H1 (cell line): ENCODE data around the gene SLC25A48. TPM values are rescaled to one million over a fixed set of nuclear protein-coding genes. Genes with fewer than 3 reads are reported as not detected.

Experiments
- CTCF ChIA-PET: fragments of 300-600 bp; sonication (Branson Sonifier 250); formaldehyde crosslinking; loops from one replicate; lab custom pipeline; 2021; ENCODE audit not compliant: partially characterized antibody; lab: Charles Lee
- POLR2A ChIA-PET: fragments of 300-600 bp; sonication (Branson Sonifier 250); formaldehyde crosslinking; loops from one replicate; lab custom pipeline; 2021; ENCODE audit warnings: inconsistent platforms; ENCODE audit not compliant: partially characterized antibody; lab: Charles Lee
- DNase-seq, 2 experiments: peaks; one replicate each; pipeline versions ENCODE4 v3.0.0 to v3.0.0-alpha.2; 2010 to 2022; ENCODE audit warnings: low spot score in 2 of 2, low read depth in 1 of 2, mixed read lengths in 1 of 2
- FAIRE-seq: peaks from 2 replicates; lab custom pipeline; 2011; peaks lifted over from hg19 to GRCh38; lab: Jason Lieb, UNC
- H2AFZ ChIP-seq: 2 replicates; pipeline ENCODE4 v1.8.1; 2012; ENCODE audit warnings: low read length, inconsistent platforms
- H2AK5ac ChIP-seq: 2 replicates; pipeline ENCODE4 v1.6.1; 2013; ENCODE audit warnings: low read depth, low read length
- H2BK120ac ChIP-seq: replicated peaks from 2 replicates; pipeline ENCODE3; 2013; ENCODE audit warnings: low read depth, low read length, inconsistent platforms
- H2BK12ac ChIP-seq: 2 replicates; pipeline ENCODE4 v1.6.1; 2013; ENCODE audit warnings: low read depth, low read length
- H2BK15ac ChIP-seq: 2 replicates; pipeline ENCODE4 v1.6.1; 2013; ENCODE audit warnings: low read length
- H2BK20ac ChIP-seq: 2 replicates; pipeline ENCODE4 v1.6.1; 2013; ENCODE audit warnings: low read length
- H2BK5ac ChIP-seq: 2 replicates; pipeline ENCODE4 v1.6.1; 2013; ENCODE audit warnings: low read depth, low read length
- H3K14ac ChIP-seq: 2 replicates; pipeline ENCODE4 v1.6.1; 2013; ENCODE audit warnings: inconsistent platforms; ENCODE audit not compliant: insufficient read length
- H3K18ac ChIP-seq: 2 replicates; pipeline ENCODE4 v1.6.1; 2013; ENCODE audit warnings: low read length; ENCODE audit errors: extremely low read depth
- H3K23ac ChIP-seq: 2 replicates; pipeline ENCODE4 v1.6.1; 2013; ENCODE audit warnings: inconsistent platforms; ENCODE audit not compliant: insufficient read length
- H3K23me2 ChIP-seq: 2 replicates; pipeline ENCODE4 v1.6.1; 2013; ENCODE audit warnings: low read depth, low read length
- H3K27ac ChIP-seq: 2 replicates; pipeline ENCODE4 v1.6.1; 2011; ENCODE audit warnings: low read depth, low read length, inconsistent platforms
- H3K27me3 ChIP-seq, 4 experiments: replicated peaks in 1 of 4; 1 replicate in 1 of 4; 2 replicates in 3 of 4; pipeline versions ENCODE4 v1.6.1 to v1.8.1; 2011 to 2013; ENCODE audit warnings: low read length in 3 of 4, mild to moderate bottlenecking in 3 of 4, inconsistent platforms in 2 of 4, mixed read lengths in 2 of 4, moderate library complexity in 1 of 4; ENCODE audit not compliant: control insufficient read depth in 3 of 4, insufficient read depth in 3 of 4; ENCODE audit errors: extremely low read depth in 1 of 4
- H3K36me3 ChIP-seq, 4 experiments: 2 replicates each; pipeline versions ENCODE4 v1.6.1 to v1.8.1; 2011 to 2013; ENCODE audit warnings: mild to moderate bottlenecking in 4 of 4, low read length in 3 of 4, moderate library complexity in 2 of 4, control low read depth in 1 of 4, inconsistent platforms in 1 of 4; ENCODE audit not compliant: insufficient read depth in 4 of 4, control insufficient read depth in 2 of 4
- H3K4ac ChIP-seq: replicated peaks from 2 replicates; pipeline ENCODE3; 2013; ENCODE audit warnings: low read length, low read depth, mixed read lengths, inconsistent platforms; ENCODE audit not compliant: insufficient read length
- H3K4me1 ChIP-seq, 4 experiments: replicated peaks in 1 of 4; 1 replicate in 1 of 4; 2 replicates in 3 of 4; pipeline versions ENCODE4 v1.6.1 to v1.8.1; 2011 to 2013; ENCODE audit warnings: low read length in 3 of 4, inconsistent platforms in 2 of 4, mixed read lengths in 1 of 4; ENCODE audit not compliant: insufficient read depth in 4 of 4, control insufficient read depth in 3 of 4
- H3K4me2 ChIP-seq, 2 experiments: 2 replicates each; pipeline versions ENCODE4 v1.6.1 to v1.8.1; 2011 to 2013; ENCODE audit warnings: low read depth in 2 of 2, low read length in 2 of 2, control low read depth in 1 of 2, inconsistent platforms in 1 of 2, mild to moderate bottlenecking in 1 of 2; ENCODE audit not compliant: insufficient read depth in 1 of 2
- H3K4me3 ChIP-seq, 4 experiments: fragments of 200-600, 300-600 bp in 1 of 4; sonication (generic), shearing (Covaris generic), sonication (Bioruptor Twin) in 1 of 4; 2 replicates each; pipeline versions ENCODE4 v1.5.1 to v1.8.1; 2011 to 2016; ENCODE audit warnings: low read length in 4 of 4, low read depth in 3 of 4, control low read depth in 2 of 4, inconsistent platforms in 2 of 4, mild to moderate bottlenecking in 2 of 4, mixed read lengths in 1 of 4, moderate library complexity in 1 of 4; ENCODE audit not compliant: insufficient read depth in 2 of 4; ENCODE audit errors: extremely low read depth in 1 of 4
- H3K56ac ChIP-seq: replicated peaks from 2 replicates; pipeline ENCODE3; 2013; ENCODE audit warnings: low read depth, mild to moderate bottlenecking, mixed read lengths, low read length, inconsistent platforms; ENCODE audit not compliant: insufficient read length
- H3K79me1 ChIP-seq: 2 replicates; pipeline ENCODE4 v1.6.1; 2013; ENCODE audit warnings: low read depth, low read length, control low read depth
- H3K79me2 ChIP-seq, 2 experiments: 2 replicates each; pipeline versions ENCODE4 v1.6.1 to v1.8.1; 2012 to 2013; ENCODE audit warnings: low read length in 2 of 2, mild to moderate bottlenecking in 2 of 2, inconsistent platforms in 1 of 2; ENCODE audit not compliant: insufficient read depth in 2 of 2, control insufficient read depth in 1 of 2
- H3K9ac ChIP-seq, 4 experiments: replicated peaks in 1 of 4; 1 replicate in 1 of 4; 2 replicates in 3 of 4; pipeline versions ENCODE4 v1.6.1 to v1.8.1; 2011 to 2013; ENCODE audit warnings: low read depth in 3 of 4, low read length in 3 of 4, control low read depth in 2 of 4, mild to moderate bottlenecking in 2 of 4, moderate library complexity in 2 of 4, inconsistent platforms in 1 of 4; ENCODE audit errors: extremely low read depth in 1 of 4
- H3K9me3 ChIP-seq, 2 experiments: 2 replicates each; pipeline versions ENCODE4 v1.6.1 to v1.8.1; 2012 to 2013; ENCODE audit warnings: mild to moderate bottlenecking in 2 of 2, moderate library complexity in 2 of 2, control low read depth in 1 of 2, inconsistent platforms in 1 of 2, low read depth in 1 of 2, low read length in 1 of 2, mixed read lengths in 1 of 2; ENCODE audit not compliant: insufficient read depth in 2 of 2
- H4K20me1 ChIP-seq, 2 experiments: replicated peaks in 1 of 2; 2 replicates each; pipeline versions ENCODE3 to v1.8.1; 2011 to 2013; ENCODE audit warnings: inconsistent platforms in 2 of 2, low read length in 2 of 2, mild to moderate bottlenecking in 1 of 2; ENCODE audit not compliant: insufficient read depth in 2 of 2, control insufficient read depth in 1 of 2
- H4K5ac ChIP-seq: 2 replicates; pipeline ENCODE4 v1.6.1; 2013; ENCODE audit warnings: low read length, low read depth, mixed read lengths, inconsistent platforms; ENCODE audit not compliant: insufficient read length
- H4K8ac ChIP-seq: 2 replicates; pipeline ENCODE4 v1.8.0; 2013; ENCODE audit warnings: mild to moderate bottlenecking, moderate library complexity, low read length, inconsistent platforms; ENCODE audit not compliant: insufficient read depth; ENCODE audit errors: extremely low read depth
- H4K91ac ChIP-seq: replicated peaks from 2 replicates; pipeline ENCODE3; 2013; ENCODE audit warnings: low read length, mixed read lengths, inconsistent platforms; ENCODE audit not compliant: insufficient read length
- GTF2F1 ChIP-seq: IDR thresholded peaks from 2 replicates; pipeline ENCODE4 v1.6.1; 2012; ENCODE audit warnings: low read depth, low read length, improper control_type of control experiment, borderline replicate concordance
- WGBS, 2 experiments: shearing (Covaris generic) in 1 of 2; methylation state at CpG; one replicate each; pipeline versions ENCODE4 v1.1.6 to v1.1.7; 2013 to 2015; ENCODE audit warnings: low lambda C conversion rate in 2 of 2, mixed read lengths in 2 of 2, inconsistent platforms in 1 of 2, low coverage in 1 of 2, missing lambda C conversion rate in 1 of 2; ENCODE audit not compliant: insufficient replicate concordance in 2 of 2, insufficient coverage in 1 of 2, insufficient read length in 1 of 2; ENCODE audit errors: extremely low coverage in 1 of 2, missing lambda C conversion rate in 1 of 2; 5-methylcytosine and 5-hydroxymethylcytosine counted together
- polyA plus RNA-seq, 7 experiments: library from polyadenylated mRNA; depleted of rRNA in 3 of 7; stranded (reverse) in 5 of 7; unstranded in 2 of 7; fragments of >200 nt in 5 of 7; fragments of 200-250 nt in 2 of 7; gene quantifications; 1 replicate in 5 of 7; 2 replicates in 1 of 7; 4 replicates in 1 of 7; pipeline versions ENCODE4 v1.2.1 to v1.2.3, GENCODE V29; 2011 to 2013; ENCODE audit warnings: missing spikeins in 2 of 7, mixed read lengths in 2 of 7
- total RNA-seq: library from RNA; stranded (reverse); fragmentation: NEBNext Ultra II Directional; extraction: Animal tissue kit (Norgen Biotek cat#: 25700); gene quantifications from 2 replicates; pipeline ENCODE4 v1.2.1, GENCODE V29; 2021

SLC25A48 gene
- total and polyA plus RNA-seq, 2 of the 8 experiments (the other 6 are each of a cell fraction or from before 2014, with no cell fraction given), result 1.3 to 1.8 TPM

DNA sequence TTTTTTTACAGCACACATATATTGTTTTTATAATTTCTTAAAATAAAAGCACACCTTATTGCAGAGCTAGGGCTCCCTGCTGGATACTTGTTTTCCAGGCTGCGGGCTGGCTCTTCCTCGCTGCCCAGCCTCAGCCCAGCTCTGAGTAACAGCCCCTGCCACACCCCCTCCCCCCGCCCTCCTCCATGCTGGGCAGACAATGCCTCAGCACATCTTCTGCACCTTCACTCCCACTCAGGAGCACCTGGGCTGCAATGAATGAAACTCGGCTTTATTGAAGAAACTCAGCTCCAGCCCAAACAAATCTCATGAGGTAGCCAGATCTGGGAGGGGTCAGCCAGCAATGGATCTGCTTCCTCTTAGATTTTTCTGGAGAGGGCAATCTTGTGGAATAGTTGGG, 51.7 kb downstream of the SLC25A48 start:
- no peak overlapping the region for H3K4me2 ChIP-seq
- H3K18ac ChIP-seq, result no peak overlapping the region
- no peak overlapping the region for H3K27ac ChIP-seq
- no peak overlapping the region for H4K91ac ChIP-seq
- no peak overlapping the region for H2BK20ac ChIP-seq
- H3K14ac ChIP-seq, result no peak overlapping the region
- ChIA-PET POLR2A (no interaction called here), CTCF (interaction anchor here (0.5 to 2.9 kb wide), 16 partner anchors 9 to 326 kb away, joined by 3 to 15 read pairs (median 3); no protein-coding TSS in a partner anchor)
- H2BK12ac ChIP-seq, result no peak overlapping the region
- H4K8ac ChIP-seq, result no peak overlapping the region
- no peak overlapping the region for H3K23ac ChIP-seq
- H3K4ac ChIP-seq, result no peak overlapping the region
- no peak overlapping the region for H2BK15ac ChIP-seq
- no peak overlapping the region for H3K56ac ChIP-seq
- H3K9me3 ChIP-seq, result no peaks in the 10 kb centered on the region
- H4K5ac ChIP-seq, result no peak overlapping the region
- H3K36me3 ChIP-seq, result no peaks in the 10 kb centered on the region
- H3K23me2 ChIP-seq, result peaks cover 2% of the 10 kb centered on the region
- no peaks in the 10 kb centered on the region for H3K79me1 ChIP-seq
- FAIRE-seq, result no peak
- H2BK120ac ChIP-seq, result no peak overlapping the region
- no peak overlapping the region for H2AK5ac ChIP-seq
- no peak overlapping the region for H2AFZ ChIP-seq
- no peak overlapping the region for H3K4me3 ChIP-seq
- peaks cover 0 to 6% (median 4%) of the 10 kb centered on the region in 4 experiments; a peak in 2 of 7 replicates for H3K27me3 ChIP-seq
- H3K4me1 ChIP-seq, result peaks cover 2 to 5% (median 4%) of the 10 kb centered on the region in 4 experiments; a peak in 4 of 7 replicates
- H3K9ac ChIP-seq, result no peak overlapping the region
- no peaks in the 10 kb centered on the region for H4K20me1 ChIP-seq
- no peak for TF ChIP-seq GTF2F1
- H3K79me2 ChIP-seq, result no peaks in the 10 kb centered on the region
- no peak for DNase-seq
- H2BK5ac ChIP-seq, result no peak overlapping the region
- 53% methylated on average over 4 of the region's 4 CpGs; no CpG with 5 or more reads in 1 of the 2 experiments for WGBS, 2 experiments
